ENCODE measurements around the gene GJA3. TPM values are rescaled to one million over a fixed set of nuclear protein-coding genes. Genes with fewer than 3 reads are reported as not detected.

GJA3 gene
- total and polyA plus RNA-seq, 2 donors (not counting 3 experiments of a cell fraction or from before 2014, with no cell fraction given): not detected

DNA sequence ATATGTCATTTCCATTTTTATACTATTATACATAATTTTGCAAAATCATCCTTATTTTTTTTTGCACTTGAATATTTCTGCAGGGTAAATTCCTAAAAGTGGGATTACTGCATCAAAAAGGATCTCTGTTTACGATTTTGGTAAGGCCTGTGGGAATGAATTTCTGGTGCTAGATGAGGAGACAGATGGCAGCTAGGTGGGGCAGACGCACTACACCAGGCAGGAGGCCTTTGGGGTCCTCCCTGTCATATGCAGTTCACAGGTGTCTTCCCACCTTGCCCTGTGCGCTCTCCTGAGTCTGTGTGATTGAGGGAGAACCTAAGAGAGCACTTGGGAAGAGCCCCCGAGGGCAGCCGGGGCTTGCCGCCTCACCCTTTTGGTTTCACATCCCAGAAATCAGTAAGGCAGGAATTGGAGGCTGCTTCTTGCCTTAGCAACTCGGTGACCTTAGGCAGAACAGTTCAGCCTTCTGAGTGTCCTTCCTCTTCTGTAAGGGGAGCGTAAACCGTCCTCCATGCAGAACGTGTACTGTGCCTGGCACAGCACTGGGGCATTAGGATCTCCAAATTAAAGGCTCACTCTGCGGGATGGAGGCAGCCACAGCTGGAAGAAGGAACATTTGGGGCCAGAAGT lies 45.3 kb upstream of the GJA3 start:
- no peak for FAIRE-seq
- CTCF ChIA-PET: interaction anchor here (1.8 kb wide), 1 partner anchor 9 kb away, joined by 8 read pairs; no protein-coding TSS in a partner anchor

DNA sequence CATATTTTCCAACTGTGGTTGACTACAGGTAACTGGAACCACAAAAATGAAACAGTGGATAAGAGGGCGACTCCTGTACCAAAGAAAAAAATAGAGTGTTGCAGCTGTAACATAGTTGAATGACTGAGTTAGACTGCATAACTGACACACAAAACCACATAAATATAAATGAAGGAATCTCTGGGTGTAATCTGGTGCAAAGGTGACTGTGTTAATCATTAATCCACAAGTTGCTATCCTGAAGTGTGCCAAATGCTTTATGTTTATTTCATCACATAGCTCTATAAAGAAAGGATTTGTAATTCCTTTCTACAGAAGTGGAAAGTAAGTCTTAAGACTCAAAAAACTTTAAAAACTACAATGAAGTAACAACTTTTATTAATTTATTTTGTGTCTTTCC lies 37.9 kb upstream of the GJA3 start:
- Histone ChIP-seq H3K9ac (replicated peaks; ENCODE audit: extremely low read depth, insufficient read depth, low read length) (no peak overlapping the region), H3K4me1 (ENCODE audit: control insufficient read depth, extremely low read depth, insufficient read depth, low read length) (no peaks in the 10 kb centered on the region), H3K4me3 (replicated peaks in 1 of 3; ENCODE audit: insufficient read depth in 1 of 3, low read depth in 1 of 3, low read length in 3 of 3) (no peak overlapping the region), H2AFZ (ENCODE audit: low read depth, low read length) (no peak overlapping the region), H4K20me1 (replicated peaks; ENCODE audit: control insufficient read depth, extremely low read depth, insufficient read depth, low read length) (no peaks in the 10 kb centered on the region), H3K79me2 (ENCODE audit: control insufficient read depth, insufficient read depth, low read length) (no peaks in the 10 kb centered on the region), H3K9me1 (replicated peaks; ENCODE audit: control insufficient read depth, extremely low read depth, insufficient read depth, low read length) (no peaks in the 10 kb centered on the region), H3K27ac (ENCODE audit: insufficient read depth, low read depth, low read length) (no peak overlapping the region), H3K36me3 (ENCODE audit: control insufficient read depth in 2 of 2, extremely low read depth in 1 of 2, insufficient read depth in 2 of 2, low read length in 2 of 2) (no peaks in the 10 kb centered on the region), H3K9me3 (replicated peaks; ENCODE audit: control insufficient read depth, insufficient read depth, low read length) (no peaks in the 10 kb centered on the region), H3K4me2 (ENCODE audit: insufficient read depth, low read length) (no peak overlapping the region), H3K27me3 (ENCODE audit: control insufficient read depth in 2 of 2, insufficient read depth in 2 of 2, low read length in 2 of 2) (peaks cover 46 to 63% of the 10 kb centered on the region in 2 experiments)
- intact Hi-C loops (cut with micrococcal nuclease) (loop anchor here (2.0 to 5.0 kb wide), 2 partner anchors 18 to 729 kb away; no protein-coding TSS in a partner anchor), dilution Hi-C loops (cut with MboI; ENCODE audit: extremely low pct_ligation_motif_present, low sequenced_read_pairs) (no loop called here)
- DNase-seq (ENCODE audit: low read depth, low spot score) (no peak), FAIRE-seq (no peak)
- POLR2A ChIA-PET: no interaction called here
- no TSS peak for BruUV-seq (replicated peaks)
- TF ChIP-seq FOS (IDR thresholded peaks at IDR 0.05; ENCODE audit: borderline replicate concordance, insufficient read depth, low read length) (no peak), JUN (IDR thresholded peaks at IDR 0.05; ENCODE audit: borderline replicate concordance, insufficient read depth, insufficient read length, low read depth) (no peak), POLR2AphosphoS5 (IDR thresholded peaks at IDR 0.05; ENCODE audit: insufficient read depth, low read depth, low read length) (no peak), MYC (IDR thresholded peaks at IDR 0.05; ENCODE audit: low read depth, low read length) (no peak)
- TF ChIP-seq, protein P1, sequence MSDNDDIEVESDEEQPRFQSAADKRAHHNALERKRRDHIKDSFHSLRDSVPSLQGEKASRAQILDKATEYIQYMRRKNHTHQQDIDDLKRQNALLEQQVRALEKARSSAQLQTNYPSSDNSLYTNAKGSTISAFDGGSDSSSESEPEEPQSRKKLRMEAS (IDR thresholded peaks at IDR 0.05; ENCODE audit: insufficient read depth, insufficient read length): no peak
- CTCF ChIA-PET: interaction anchor here (0.7 to 5.1 kb wide), 2 partner anchors 294 to 727 kb away, joined by 3 to 109 read pairs; no protein-coding TSS in a partner anchor

More for the DNA sequence above, 45.3 kb upstream of the GJA3 start:
- dilution Hi-C loops (cut with MboI; ENCODE audit: extremely low pct_ligation_motif_present, low sequenced_read_pairs) (no loop called here), intact Hi-C loops (cut with micrococcal nuclease) (no loop called here)
- Histone ChIP-seq H3K79me2 (ENCODE audit: control insufficient read depth, insufficient read depth, low read length) (no peaks in the 10 kb centered on the region), H3K27me3 (ENCODE audit: control insufficient read depth in 2 of 2, insufficient read depth in 2 of 2, low read length in 2 of 2) (peaks cover 9 to 18% of the 10 kb centered on the region in 2 experiments), H3K36me3 (ENCODE audit: control insufficient read depth in 2 of 2, extremely low read depth in 1 of 2, insufficient read depth in 2 of 2, low read length in 2 of 2) (no peaks in the 10 kb centered on the region), H3K9me1 (replicated peaks; ENCODE audit: control insufficient read depth, extremely low read depth, insufficient read depth, low read length) (no peaks in the 10 kb centered on the region), H3K27ac (ENCODE audit: insufficient read depth, low read depth, low read length) (no peak overlapping the region), H3K4me3 (replicated peaks in 1 of 3; ENCODE audit: insufficient read depth in 1 of 3, low read depth in 1 of 3, low read length in 3 of 3) (no peak overlapping the region), H3K4me1 (ENCODE audit: control insufficient read depth, extremely low read depth, insufficient read depth, low read length) (no peaks in the 10 kb centered on the region), H3K9ac (replicated peaks; ENCODE audit: extremely low read depth, insufficient read depth, low read length) (no peak overlapping the region), H2AFZ (ENCODE audit: low read depth, low read length) (no peak overlapping the region), H3K4me2 (ENCODE audit: insufficient read depth, low read length) (no peak overlapping the region), H4K20me1 (replicated peaks; ENCODE audit: control insufficient read depth, extremely low read depth, insufficient read depth, low read length) (no peaks in the 10 kb centered on the region), H3K9me3 (replicated peaks; ENCODE audit: control insufficient read depth, insufficient read depth, low read length) (no peaks in the 10 kb centered on the region)
- POLR2A ChIA-PET: no interaction called here
- DNase-seq (ENCODE audit: low read depth, low spot score): no peak
- no TSS peak for BruUV-seq (replicated peaks)
- no peak for TF ChIP-seq GATA2 (IDR thresholded peaks at IDR 0.05; ENCODE audit: insufficient read depth, insufficient read length, low read depth, low read length)

Measured in endothelial cell of umbilical vein (primary cell).